IPS-11a (cell line): Measurements from ENCODE around the gene P2RX7.
"Not testable (repeated sequence)": the region's sequence is repeated elsewhere in the genome, so short reads cannot be mapped to it uniquely, and the experiment has no call there.

ENCODE experiments used
- H3K4me3 ChIP-seq: one replicate; pipeline ENCODE4 v1.5.1; 2013; ENCODE audit warnings: low read depth, low read length, control low read depth

P2RX7 gene

GRCh38 chr12:121226871-121227270 lies 94.2 kb downstream of the P2RX7 start:
- H3K4me3 ChIP-seq, result not testable (repeated sequence)

GRCh38 chr12:121227294-121227693 lies 94.6 kb downstream of the P2RX7 start:
- H3K4me3 ChIP-seq, result no peak overlapping the region

- no peak overlapping the region for H3K4me3 ChIP-seq
Observed at GRCh38 chr12:121228919-121229665, 96.4 kb downstream of the P2RX7 start.

GRCh38 chr12:121229826-121230537 lies 97.3 kb downstream of the P2RX7 start:
- not testable (repeated sequence) for H3K4me3 ChIP-seq

GRCh38 chr12:121230538-121230907 lies 97.8 kb downstream of the P2RX7 start:
- H3K4me3 ChIP-seq, result no peak overlapping the region

- no peak overlapping the region for H3K4me3 ChIP-seq
Observed at GRCh38 chr12:121232163-121232562, 99.5 kb downstream of the P2RX7 start.

- H3K4me3 ChIP-seq, result no peak overlapping the region
Observed at GRCh38 chr12:121232977-121233627, 100.4 kb downstream of the P2RX7 start.

GRCh38 chr12:121233628-121234020 lies 100.9 kb downstream of the P2RX7 start:
- no peak overlapping the region for H3K4me3 ChIP-seq

- H3K4me3 ChIP-seq, result no peak overlapping the region
Observed at GRCh38 chr12:121236776-121237175, 104.1 kb downstream of the P2RX7 start.

- H3K4me3 ChIP-seq, result no peak overlapping the region
Observed at GRCh38 chr12:121237415-121237814, 104.7 kb downstream of the P2RX7 start.
